K562 (cell line): ENCODE measurements around the gene ZP1. TPM values are rescaled to one million over a fixed set of nuclear protein-coding genes. Genes with fewer than 3 reads are reported as not detected.
A peak's percentile ranks its signal among the peaks of the same experiment; 100 is the strongest.

Source experiments
- AFF4 ChIP-seq: sonication (generic); formaldehyde crosslinking; IDR thresholded peaks from 2 replicates; pipeline ENCODE4 v1.8.0; 2023; ENCODE audit warnings: mild to moderate bottlenecking, missing genetic modification reagents
- ARNT ChIP-seq, 2 experiments: fragments of 450-650 bp; IDR thresholded peaks; 2 replicates each; pipeline ENCODE4 v1.6.1; 2016; ENCODE audit warnings: mild to moderate bottlenecking in 1 of 2
- BMI1 ChIP-seq: fragments of 150-350 bp; IDR thresholded peaks from 2 replicates; pipeline ENCODE4 v1.6.1; 2014; ENCODE audit warnings: low read length
- BRD4 ChIP-seq: fragments of 200-600 bp; sonication (generic); IDR thresholded peaks from 2 replicates; pipeline ENCODE4 v1.6.1; 2017; ENCODE audit warnings: inconsistent platforms
- COPS2 ChIP-seq: fragments of 450-650 bp; conservative IDR thresholded peaks from 2 replicates; pipeline ENCODE4 v1.6.1; 2016; ENCODE audit warnings: mild to moderate bottlenecking, moderate library complexity
- GTF3C2 ChIP-seq: IDR thresholded peaks from 3 replicates; pipeline ENCODE4 v1.6.1; 2011; ENCODE audit warnings: borderline replicate concordance, mild to moderate bottlenecking, moderate library complexity; ENCODE audit not compliant: insufficient read length; ENCODE audit errors: extremely low read depth
- HSF4 ChIP-seq: fragments of 250-450 bp; sonication (Bioruptor Pico); IDR thresholded peaks from 2 replicates; pipeline ENCODE4 v2.1.2; 2022; ENCODE audit warnings: mild to moderate bottlenecking, moderate library complexity, borderline replicate concordance
- JUNB ChIP-seq: fragments of 450-650 bp; formaldehyde crosslinking; conservative IDR thresholded peaks from 2 replicates; pipeline ENCODE4 v1.4.0; 2020; ENCODE audit warnings: mild to moderate bottlenecking
- MAFG ChIP-seq: fragments of 450-650 bp; conservative IDR thresholded peaks from 2 replicates; pipeline ENCODE4 v1.6.1; 2016; ENCODE audit warnings: missing genetic modification characterization, missing compliant biosample characterization
- PCBP1 ChIP-seq: fragments of 200-400 bp; formaldehyde crosslinking; IDR thresholded peaks from 2 replicates; pipeline ENCODE4 v1.6.1; 2018; ENCODE audit warnings: mild to moderate bottlenecking, low read depth, low read length; ENCODE audit not compliant: poor library complexity, severe bottlenecking
- POLR2B ChIP-seq: fragments of 450-650 bp; IDR thresholded peaks from 2 replicates; pipeline ENCODE4 v1.6.1; 2018; ENCODE audit warnings: low read depth; ENCODE audit not compliant: partially characterized antibody
- RAD21 ChIP-seq, 2 experiments: fragments of 250-450 bp in 1 of 2; fragments of 450-650 bp in 1 of 2; sonication (Bioruptor Pico) in 1 of 2; formaldehyde crosslinking in 1 of 2; IDR thresholded peaks in 1 of 2; conservative IDR thresholded peaks in 1 of 2; 2 replicates each; pipeline versions ENCODE4 v1.4.0 to v1.8.0; 2020 to 2022; ENCODE audit warnings: mild to moderate bottlenecking in 2 of 2, moderate library complexity in 1 of 2
- RHOXF2B ChIP-seq: fragments of 250-450 bp; sonication (Bioruptor Pico); conservative IDR thresholded peaks from 2 replicates; pipeline ENCODE4 v1.5.1; 2021
- SMARCE1 ChIP-seq: fragments of 450-650 bp; IDR thresholded peaks from 2 replicates; pipeline ENCODE4 v1.7.1; 2016; ENCODE audit warnings: mild to moderate bottlenecking
- TCF7L2 ChIP-seq: fragments of 150-350 bp; IDR thresholded peaks from 2 replicates; pipeline ENCODE4 v1.6.1; 2016; ENCODE audit warnings: low read depth, mild to moderate bottlenecking, low read length, moderate library complexity
- ZNF146 ChIP-seq: IDR thresholded peaks from one replicate; pipeline ENCODE4 v1.6.1; 2018; ENCODE audit warnings: missing compliant biosample characterization; ENCODE audit not compliant: unreplicated experiment
- ZNF175 ChIP-seq: fragments of 200-800 bp; sonication (Bioruptor generic); IDR thresholded peaks from 2 replicates; pipeline ENCODE4 v1.6.1; 2016; ENCODE audit warnings: low read depth, mild to moderate bottlenecking, missing genetic modification characterization, missing compliant biosample characterization
- ZNF280B ChIP-seq: fragments of 250-450 bp; sonication (Bioruptor Pico); IDR thresholded peaks from 2 replicates; pipeline ENCODE4 v1.5.1; 2021; ENCODE audit warnings: mild to moderate bottlenecking
- ZNF589 ChIP-seq: fragments of 200-800 bp; sonication (Bioruptor generic); IDR thresholded peaks from 2 replicates; pipeline ENCODE4 v1.6.1; 2016; ENCODE audit warnings: low read depth, missing genetic modification characterization, missing compliant biosample characterization
- ZNF699 ChIP-seq: fragments of 250-450 bp; sonication (Bioruptor Pico); IDR thresholded peaks from 2 replicates; pipeline ENCODE4 v1.8.0; 2021; ENCODE audit warnings: mild to moderate bottlenecking, moderate library complexity; ENCODE audit not compliant: insufficient replicate concordance
- polyA plus RNA-seq, 8 experiments: library from polyadenylated mRNA; depleted of rRNA in 4 of 8; stranded (reverse) in 5 of 8; unstranded in 3 of 8; fragments of >200 nt; fragmentation: Nextera tagmentation in 2 of 8; fragmentation: Illumina TruSeq in 1 of 8; extraction: Ambion mirVana in 2 of 8; extraction: Trizol in 1 of 8; gene quantifications; 2 replicates each; pipeline versions ENCODE4 v1.2.1 to v1.2.3, GENCODE V29; 2011 to 2014; ENCODE audit warnings: inconsistent platforms in 1 of 8, missing spikeins in 1 of 8
- total RNA-seq, 7 experiments: library from RNA; depleted of rRNA in 6 of 7; stranded (reverse); fragments of >200 nt in 6 of 7; fragmentation: Illumina TruSeq in 2 of 7; extraction: Trizol in 2 of 7; gene quantifications; 2 replicates each; pipeline versions ENCODE4 v1.2.1 to v1.2.3, GENCODE V29; 2011 to 2021; ENCODE audit warnings: low replicate concordance in 1 of 7

The ZP1 gene
- total and polyA plus RNA-seq, 9 of the 15 experiments (the other 6 are each of a cell fraction or from before 2014, with no cell fraction given), result 0.11 to 0.15 TPM; not detected in 7

GRCh38 chr11:60913793-60914632, 46.7 kb downstream of the ZP1 start, which contains the start of gene TMEM109 (continued):
- TF ChIP-seq ZNF699, result no peak
- TF ChIP-seq RHOXF2B (CRISPR knock-in tag), result 0 out of 2 replicates have a peak, but pooled peaks have one; percentile 62
- no peak for TF ChIP-seq ZNF589 (CRISPR knock-in tag)
- no peak for TF ChIP-seq ZNF175 (CRISPR knock-in tag)
- TF ChIP-seq HSF4 (CRISPR knock-in tag), result no peak
- peak; percentile 85 for TF ChIP-seq PCBP1
- no peak for TF ChIP-seq BRD4
- no peak for TF ChIP-seq BMI1
- no peak for TF ChIP-seq GTF3C2
- 0 out of 2 replicates have a peak, but pooled peaks have one; percentile 73 for TF ChIP-seq AFF4 (CRISPR knock-in tag)
- TF ChIP-seq COPS2, result no peak
- TF ChIP-seq POLR2B, result peak; percentile 76
- no peak for TF ChIP-seq ZNF146 (CRISPR knock-in tag)
- TF ChIP-seq RAD21 (CRISPR knock-in tag; conservative IDR thresholded peaks at IDR 0.05 in 1 of 2, IDR thresholded peaks at IDR 0.05 in 1 of 2), result no peak
- TF ChIP-seq ZNF280B (CRISPR knock-in tag), result no peak
- no peak for TF ChIP-seq JUNB
- peak in 1 of 2 experiments; percentile 15; a peak in 1 of 4 replicates for TF ChIP-seq ARNT (IDR thresholded peaks at IDR 0.05)
- no peak for TF ChIP-seq TCF7L2
- TF ChIP-seq MAFG (tag), result no peak
- TF ChIP-seq SMARCE1, result no peak
